Fibroblast of the conjunctiva (primary cell): ENCODE results near the gene PSORS1C2.

ENCODE experiments used
- DNase-seq: peaks from one replicate; pipeline ENCODE4 v3.0.0-alpha.2; 2010; ENCODE audit warnings: low read depth

PSORS1C2 gene

GRCh38 chr6:31139599-31139998, 733 bp upstream of the PSORS1C2 start:
- no peak for DNase-seq

GRCh38 chr6:31135710-31136109, 3.2 kb downstream of the PSORS1C2 start:
- DNase-seq = no peak

DNA sequence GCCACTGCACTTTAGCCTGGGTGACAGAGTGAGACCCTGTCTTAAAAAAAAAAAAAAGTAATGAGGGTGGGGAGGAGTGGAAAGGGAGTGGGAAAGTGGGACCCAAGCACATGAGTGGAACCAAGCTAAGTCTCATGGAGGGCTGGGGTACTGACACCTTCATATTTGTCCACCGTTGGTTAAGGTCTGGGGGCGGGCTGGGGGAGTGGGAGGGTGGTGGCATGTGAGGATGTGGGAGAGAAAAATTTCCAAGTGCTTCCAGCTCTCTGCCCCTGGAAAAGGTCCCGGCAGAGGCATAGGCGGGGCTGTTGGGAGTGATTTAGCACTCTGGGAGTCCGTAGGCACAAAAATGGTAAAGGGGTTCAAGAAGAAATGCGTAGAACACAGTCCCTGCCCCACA, 6.1 kb downstream of the PSORS1C2 start:
- no peak for DNase-seq

GRCh38 chr6:31131595-31131994, 7.3 kb downstream of the PSORS1C2 start:
- no peak for DNase-seq

GRCh38 chr6:31130751-31131150, 8.1 kb downstream of the PSORS1C2 start:
- no peak for DNase-seq

DNA sequence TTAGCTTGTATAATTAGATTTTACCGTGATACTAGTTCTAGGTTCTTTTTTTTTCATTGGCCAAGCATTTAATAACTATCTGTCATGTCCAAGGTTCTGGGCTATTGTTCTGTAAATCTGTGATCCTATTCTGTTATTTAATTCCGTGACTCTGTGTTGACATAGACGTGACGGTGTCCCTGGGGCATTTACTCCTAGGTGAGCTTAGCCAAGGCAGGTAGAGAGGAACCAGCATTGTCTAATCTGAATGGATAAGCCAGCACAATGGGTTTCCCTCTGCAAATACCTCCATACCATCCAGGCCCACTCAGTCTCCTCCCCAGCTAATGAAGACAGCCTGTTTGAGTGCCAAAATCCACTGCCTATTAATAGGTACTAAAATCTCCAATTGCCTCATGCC, 9.7 kb downstream of the PSORS1C2 start:
- no peak for DNase-seq

DNA sequence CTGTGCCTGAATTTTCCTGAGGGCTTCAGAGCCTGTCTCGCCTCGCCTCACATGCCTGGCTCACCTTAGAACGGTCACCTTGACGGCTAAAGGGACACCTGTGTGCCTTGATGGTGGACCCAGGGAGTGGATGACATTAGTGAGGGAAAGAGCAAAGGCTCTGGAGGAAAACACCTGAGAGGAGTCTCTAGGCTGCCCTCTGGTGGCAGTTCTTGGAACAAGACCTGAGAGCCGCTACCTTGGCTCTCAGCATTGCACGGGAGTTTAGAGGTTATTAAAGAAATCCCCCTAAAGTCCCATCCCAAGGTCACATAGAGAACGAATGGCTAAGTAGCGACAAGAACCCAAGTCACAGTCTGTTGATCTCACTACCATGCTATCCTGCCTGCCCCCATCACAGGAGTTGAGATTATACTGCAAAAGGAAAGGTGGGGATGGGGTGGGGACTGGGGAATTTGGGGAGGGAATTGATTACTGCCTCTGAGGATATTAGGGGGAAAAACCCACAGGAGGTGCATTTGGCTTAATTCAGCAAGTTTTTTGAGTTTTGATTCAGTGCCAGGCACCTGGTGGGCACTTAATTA, 10.7 kb downstream of the PSORS1C2 start:
- no peak for DNase-seq

GRCh38 chr6:31126396-31127175, 12.3 kb downstream of the PSORS1C2 start:
- DNase-seq = no peak

- DNase-seq = no peak
Measured at GRCh38 chr6:31125586-31126363, 13.1 kb downstream of the PSORS1C2 start.

DNA sequence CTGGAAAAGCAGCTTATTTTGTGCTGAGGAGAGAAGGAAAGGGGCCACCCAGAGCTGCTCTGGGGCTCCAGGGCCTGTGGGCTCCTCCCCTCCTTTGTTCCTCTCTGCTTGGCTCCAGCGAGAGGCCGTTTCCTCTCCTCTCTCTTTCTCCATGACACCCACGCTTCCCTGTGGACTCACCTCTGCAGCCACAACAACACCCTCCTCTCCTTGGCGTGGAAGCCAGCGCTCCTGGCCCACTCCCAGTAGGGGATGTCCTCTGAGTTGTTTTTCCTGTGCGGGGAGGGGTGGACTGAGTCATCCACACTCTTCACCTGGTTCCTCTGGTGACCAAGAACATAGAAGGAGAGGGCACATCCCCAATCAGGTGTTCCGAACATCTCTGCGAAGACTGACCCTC, 13.7 kb downstream of the PSORS1C2 start:
- no peak for DNase-seq

DNA sequence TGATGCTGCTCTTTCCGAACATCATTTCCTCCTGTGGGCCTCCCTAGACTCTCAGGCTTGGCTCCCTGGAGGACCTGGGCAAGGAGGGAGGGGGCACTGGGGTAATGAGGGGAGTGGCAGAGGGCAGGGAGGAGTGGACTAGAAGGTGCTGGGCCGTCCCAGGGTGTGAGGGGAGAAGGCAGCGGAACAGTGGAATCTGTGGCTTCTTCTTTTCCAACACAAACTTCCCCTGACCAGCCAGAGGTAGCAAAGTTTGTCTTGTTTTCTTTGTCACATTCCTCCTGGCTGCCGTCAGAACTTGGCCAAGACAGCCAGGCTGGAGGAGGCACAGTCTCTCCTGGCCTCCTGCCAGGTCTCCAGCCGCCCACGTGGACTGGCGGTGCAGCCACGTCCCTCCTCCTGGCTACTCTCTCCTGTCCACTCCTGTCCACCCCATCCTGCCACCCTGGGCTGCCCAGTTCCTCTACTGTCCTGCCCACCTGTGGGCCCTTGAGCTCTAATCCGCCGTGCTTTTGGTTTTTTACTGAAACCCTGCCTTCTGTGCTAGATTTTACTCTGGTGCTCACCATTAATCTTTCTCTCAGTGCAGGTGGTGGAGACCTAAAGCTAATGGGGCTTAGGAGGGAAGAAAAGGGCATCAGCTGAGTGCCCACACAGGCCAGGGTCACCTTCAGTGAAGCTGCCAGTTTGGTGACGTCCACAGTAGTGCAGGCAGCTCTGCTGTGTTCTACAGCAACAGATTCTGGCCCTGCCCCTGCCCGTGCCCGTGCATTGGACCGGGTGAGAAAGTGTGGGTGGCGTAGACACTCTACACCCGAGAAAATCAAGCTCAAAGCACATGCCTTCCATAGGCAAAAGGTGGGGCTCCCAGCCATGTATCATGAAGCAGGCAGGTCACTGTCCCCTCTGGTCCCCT, 15.8 kb downstream of the PSORS1C2 start:
- DNase-seq = peak; percentile 88

- DNase-seq = no peak
Measured at GRCh38 chr6:31121131-31121790, 17.6 kb downstream of the PSORS1C2 start.

- no peak for DNase-seq
Measured at GRCh38 chr6:31120151-31120915, 18.5 kb downstream of the PSORS1C2 start, which contains the start of gene CDSN. Gene CDSN, minus strand, starts transcription at chr6:31120446. Its CDS starts 27 bp downstream, at chr6:31120419.

GRCh38 chr6:31118178-31118577, 20.7 kb downstream of the PSORS1C2 start:
- DNase-seq = no peak

DNA sequence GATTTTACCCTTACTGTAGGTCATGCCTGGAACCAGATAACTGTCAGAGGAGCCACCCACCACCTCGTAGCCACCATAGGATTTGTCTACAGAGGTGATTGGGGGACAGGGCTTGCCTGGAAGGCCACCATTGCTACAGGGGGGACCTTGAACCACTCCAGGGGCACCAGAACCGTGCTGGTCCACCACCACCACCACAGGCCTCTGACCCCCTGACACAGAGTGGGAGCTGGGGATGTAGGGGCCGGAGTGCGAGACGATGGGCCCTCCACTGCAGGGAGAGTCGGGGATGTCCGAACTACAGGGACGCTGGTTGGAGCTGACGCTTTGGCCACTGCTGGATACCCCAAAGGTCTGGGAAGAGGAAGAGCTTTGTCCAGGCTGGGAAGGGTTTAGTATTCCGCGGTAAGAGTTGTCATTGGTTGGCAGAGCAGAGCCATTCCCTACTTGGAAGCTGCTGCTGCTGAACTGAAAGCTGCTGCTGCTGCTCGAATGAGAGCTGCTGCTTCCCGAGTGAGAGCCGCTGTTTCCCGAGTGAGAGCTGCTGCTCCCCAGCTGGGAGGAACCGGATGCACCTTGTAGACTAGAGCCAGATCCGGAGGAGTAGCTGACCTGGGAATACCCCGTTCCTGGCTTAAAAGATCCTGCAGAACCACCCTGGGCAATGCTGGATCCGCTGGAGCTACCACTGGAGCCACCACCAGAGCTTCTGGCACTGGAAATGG, 22.0 kb downstream of the PSORS1C2 start:
- no peak for DNase-seq

DNA sequence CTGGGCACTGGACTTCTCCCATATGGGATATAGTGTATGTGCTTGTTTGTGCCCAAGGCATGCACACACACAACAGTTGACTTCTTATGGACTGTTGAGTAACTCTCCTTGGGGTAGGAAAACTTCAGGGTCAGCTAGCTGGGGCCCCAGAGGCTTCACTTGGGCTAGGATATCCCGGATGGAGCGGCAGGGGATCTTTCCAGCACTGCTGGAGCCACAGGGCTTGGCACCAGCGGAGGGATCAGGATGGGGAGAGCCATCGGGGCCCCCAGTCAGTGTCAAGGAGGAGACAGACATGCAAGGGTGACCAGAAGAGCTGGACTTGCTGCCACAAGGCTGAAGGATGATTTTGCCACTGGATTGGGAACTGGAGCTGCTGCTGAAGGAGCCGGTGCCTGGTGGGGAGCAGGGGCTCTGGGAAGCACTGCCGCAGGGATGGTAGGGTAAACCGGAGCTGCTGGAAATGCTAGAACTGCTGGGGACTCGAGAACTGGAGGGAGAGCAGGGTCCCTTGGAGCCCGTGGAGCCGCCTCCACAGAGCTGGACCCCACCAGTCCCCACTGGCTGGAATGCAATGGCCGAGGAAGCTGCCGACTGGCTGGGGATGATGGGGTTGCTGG, 22.8 kb downstream of the PSORS1C2 start:
- no peak for DNase-seq

GRCh38 chr6:31114970-31115849, 23.7 kb downstream of the PSORS1C2 start:
- peak; percentile 24 for DNase-seq

DNA sequence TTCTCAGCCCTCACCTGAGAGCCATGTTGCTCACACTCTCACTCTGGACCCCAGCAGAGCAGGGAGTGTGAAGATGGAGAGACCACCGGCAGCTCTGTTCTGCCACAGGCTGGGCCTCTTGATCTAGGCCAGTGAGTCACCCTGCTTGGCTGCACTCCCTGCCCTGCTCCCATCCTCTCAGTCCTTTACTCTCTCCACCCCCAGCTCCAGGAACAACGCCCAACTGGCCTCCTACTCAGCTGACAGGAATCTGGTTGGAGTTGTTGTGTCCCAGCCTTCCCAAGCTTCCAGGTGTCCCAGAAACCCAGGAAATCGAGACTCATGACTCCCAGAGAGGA, 24.4 kb downstream of the PSORS1C2 start, which contains the start of gene PSORS1C1:
Gene PSORS1C1 (plus strand): TSS at position 260 of the 338 bp plus-strand sequence. CDS start 14,833 bp downstream, outside the sequence.
- peak; percentile 87 for DNase-seq
